B cell (primary cell): ENCODE measurements around the gene IKZF2. TPM values are rescaled to one million over a fixed set of nuclear protein-coding genes. Genes with fewer than 3 reads are reported as not detected.

Experiments used
- ATAC-seq: fragments of 200-7000 bp; cut with Tn5 transposase; one replicate; pipeline ENCODE4 v1.10.0; 2021; ENCODE audit warnings: low read depth, mild to moderate bottlenecking, moderate number of reproducible peaks, moderate library complexity
- CTCF ChIA-PET: fragments of 350-600 bp; sonication (Branson Sonifier 250); formaldehyde crosslinking; loops from one replicate; lab custom pipeline; 2021; ENCODE audit warnings: antibody characterized with exemption, inconsistent platforms; lab: Charles Lee
- POLR2A ChIA-PET: fragments of 350-600 bp; sonication (Branson Sonifier 250); formaldehyde crosslinking; loops from one replicate; lab custom pipeline; 2021; ENCODE audit warnings: antibody characterized with exemption; lab: Charles Lee
- DNase-seq: peaks from one replicate; pipeline ENCODE4 v3.0.0; 2013
- H2AFZ ChIP-seq: 2 replicates; pipeline ENCODE4 v1.6.1; 2012; ENCODE audit warnings: mild to moderate bottlenecking, low read depth, low read length; ENCODE audit not compliant: insufficient read depth, poor library complexity, severe bottlenecking
- H3K27ac ChIP-seq, 2 donors: 1 replicate in 1 of 2; 2 replicates in 1 of 2; pipeline ENCODE4 v1.5.1; 2012 to 2013; ENCODE audit warnings: low read length in 2 of 2, mild to moderate bottlenecking in 2 of 2, moderate library complexity in 1 of 2
- H3K27me3 ChIP-seq, 4 experiments: fragments of 200-600 bp in 1 of 4; sonication (generic) in 1 of 4; replicated peaks in 1 of 4; 1 replicate in 2 of 4; 2 replicates in 2 of 4; pipeline versions ENCODE4 v1.6.1 to v1.7.0; 2013 to 2016; ENCODE audit warnings: low read length in 3 of 4, mild to moderate bottlenecking in 2 of 4, mixed read lengths in 1 of 4, moderate library complexity in 1 of 4; ENCODE audit not compliant: insufficient read depth in 4 of 4, control insufficient read depth in 3 of 4; ENCODE audit errors: control extremely low read depth in 1 of 4
- H3K36me3 ChIP-seq, 2 experiments: replicated peaks in 1 of 2; 1 replicate in 1 of 2; 2 replicates in 1 of 2; pipeline versions ENCODE4 v1.6.1 to v1.7.1; 2013; ENCODE audit warnings: low read length in 1 of 2; ENCODE audit not compliant: insufficient read depth in 2 of 2, control insufficient read depth in 1 of 2; ENCODE audit errors: control extremely low read depth in 1 of 2, extremely low read depth in 1 of 2
- H3K4me1 ChIP-seq, 2 donors: fragments of 200-600 bp in 1 of 2; sonication (generic) in 1 of 2; 1 replicate in 1 of 2; 2 replicates in 1 of 2; pipeline versions ENCODE4 v1.5.1 to v1.6.1; 2013 to 2017; ENCODE audit warnings: low read length in 2 of 2; ENCODE audit not compliant: control insufficient read depth in 2 of 2, insufficient read depth in 2 of 2
- H3K4me2 ChIP-seq: replicated peaks from 2 replicates; pipeline ENCODE3; 2012; ENCODE audit warnings: mild to moderate bottlenecking, low read depth, low read length; ENCODE audit not compliant: poor library complexity, severe bottlenecking
- H3K4me3 ChIP-seq, 5 experiments: fragments of 200-600 bp in 1 of 5; sonication (generic) in 1 of 5; 1 replicate in 3 of 5; 2 replicates in 2 of 5; pipeline versions ENCODE4 v1.5.1 to v1.7.0; 2011 to 2016; ENCODE audit warnings: low read length in 4 of 5, mild to moderate bottlenecking in 4 of 5, low read depth in 2 of 5, control low read depth in 1 of 5, moderate library complexity in 1 of 5; ENCODE audit not compliant: insufficient read depth in 1 of 5; ENCODE audit errors: control extremely low read depth in 1 of 5, extremely low read depth in 1 of 5
- H3K79me2 ChIP-seq: fragments of 200-600 bp; sonication (generic); one replicate; pipeline ENCODE4 v1.6.0; 2016; ENCODE audit warnings: low read length; ENCODE audit not compliant: control insufficient read depth, insufficient read depth
- H3K9ac ChIP-seq: fragments of 200-600 bp; sonication (generic); 2 replicates; pipeline ENCODE4 v1.6.1; 2017; ENCODE audit warnings: mild to moderate bottlenecking, low read length, moderate library complexity
- H3K9me3 ChIP-seq, 3 donors: one replicate each; pipeline versions ENCODE4 v1.6.1 to v1.7.1; 2013; ENCODE audit warnings: low read length in 2 of 3; ENCODE audit not compliant: control insufficient read depth in 2 of 3, insufficient read depth in 1 of 3; ENCODE audit errors: control extremely low read depth in 1 of 3
- H4K20me1 ChIP-seq: 2 replicates; pipeline ENCODE4 v1.6.0; 2012; ENCODE audit warnings: mild to moderate bottlenecking, low read length; ENCODE audit not compliant: insufficient read depth, control insufficient read depth, poor library complexity, severe bottlenecking
- H3K27ac Mint-ChIP-seq: one replicate; pipeline ENCODE4 v1.8.0; 2021; ENCODE audit warnings: mixed read lengths
- H3K27me3 Mint-ChIP-seq: one replicate; pipeline ENCODE4 v1.8.0; 2021; ENCODE audit warnings: mixed read lengths
- H3K4me1 Mint-ChIP-seq: one replicate; pipeline ENCODE4 v1.8.0; 2021; ENCODE audit warnings: mixed read lengths
- H3K4me3 Mint-ChIP-seq: one replicate; pipeline ENCODE4 v1.8.0; 2021; ENCODE audit warnings: mixed read lengths
- H3K9me3 Mint-ChIP-seq: one replicate; pipeline ENCODE4 v1.8.0; 2022; ENCODE audit warnings: mixed read lengths; ENCODE audit not compliant: insufficient read depth
- CTCF ChIP-seq: fragments of 200-600 bp; IDR thresholded peaks from one replicate; pipeline ENCODE4 v1.8.0; 2022; ENCODE audit warnings: antibody characterized with exemption, mild to moderate bottlenecking
- EZH2 ChIP-seq: IDR thresholded peaks from 2 replicates; pipeline ENCODE4 v1.6.1; 2012; ENCODE audit warnings: borderline replicate concordance, low read depth, mild to moderate bottlenecking, moderate library complexity, low read length; ENCODE audit not compliant: insufficient read depth, poor library complexity, severe bottlenecking
- WGBS: methylation state at CpG from one replicate; pipeline ENCODE4 v1.1.5; 2013; ENCODE audit warnings: missing lambda C conversion rate; ENCODE audit not compliant: insufficient coverage; 5-methylcytosine and 5-hydroxymethylcytosine counted together
- intact Hi-C: fragments of 100-400 bp; cut with micrococcal nuclease; formaldehyde crosslinking; loops from one replicate; pipeline ENCODE4 v1.10.0; 2022
- polyA plus RNA-seq: library from polyadenylated mRNA; depleted of rRNA; stranded (reverse); fragments of >200 nt; gene quantifications from 2 replicates; pipeline ENCODE4 v1.2.3, GENCODE V29; 2012
- total RNA-seq, 2 donors: library from RNA; stranded (reverse); fragments of 120-200 nt in 1 of 2; gene quantifications; 1 replicate in 1 of 2; 2 replicates in 1 of 2; pipeline versions ENCODE4 v1.2.3 to v1.2.4, GENCODE V29; 2013 to 2022

The IKZF2 gene
- total and polyA plus RNA-seq, 2 donors (not counting 1 experiment from before 2014, with no cell fraction given) = 2.5 to 49.3 TPM

- Mint-ChIP-seq H3K4me3 (no peak overlapping the region), H3K27me3 (no peaks in the 10 kb centered on the region), H3K9me3 (no peaks in the 10 kb centered on the region), H3K27ac (peak overlapping the region; percentile 34), H3K4me1 (peaks cover 18% of the 10 kb centered on the region)
- Histone ChIP-seq H3K27ac (no peak overlapping the region), H4K20me1 (no peaks in the 10 kb centered on the region), H3K9me3 (peaks cover 0 to 7% (median 0%) of the 10 kb centered on the region in 3 donors), H3K4me3 (no peak overlapping the region), H2AFZ (peak overlapping the region; percentile 4), H3K4me2 (no peak overlapping the region), H3K4me1 (peaks cover 7% of the 10 kb centered on the region in 2 donors), H3K27me3 (no peaks in the 10 kb centered on the region), H3K79me2 (no peaks in the 10 kb centered on the region), H3K36me3 (no peaks in the 10 kb centered on the region), H3K9ac (no peak overlapping the region)
- intact Hi-C loops = no loop called here
- CTCF ChIA-PET = interaction anchor here (0.9 to 1.6 kb wide), 3 partner anchors 9 to 19 kb away, joined by 3 to 5 read pairs (median 3); no protein-coding TSS in a partner anchor
- ATAC-seq (no peak), DNase-seq (no peak)
- 100% methylated on average over 1 of the region's 1 CpG for WGBS
- TF ChIP-seq EZH2 (no peak), CTCF (no peak)
- POLR2A ChIA-PET = no interaction called here
These were observed 21.2 kb upstream of the IKZF2 start for GRCh38 chr2:213172641-213173040.

- H3K4me3 Mint-ChIP-seq = no peak overlapping the region
- ATAC-seq (no peak), DNase-seq (no peak)
- H3K27ac Mint-ChIP-seq = peak overlapping the region; percentile 53
- Histone ChIP-seq H3K9ac (no peak overlapping the region), H3K4me2 (peak overlapping the region; percentile 11), H3K27me3 (no peaks in the 10 kb centered on the region), H3K4me3 (no peak overlapping the region), H3K27ac (no peak overlapping the region), H3K79me2 (no peaks in the 10 kb centered on the region), H2AFZ (no peak overlapping the region), H3K9me3 (peaks cover 0 to 7% (median 0%) of the 10 kb centered on the region in 3 donors), H4K20me1 (no peaks in the 10 kb centered on the region), H3K36me3 (no peaks in the 10 kb centered on the region), H3K4me1 (peaks cover 10 to 17% of the 10 kb centered on the region in 2 donors)
- no peaks in the 10 kb centered on the region for H3K27me3 Mint-ChIP-seq
- no peak for TF ChIP-seq EZH2
- TF ChIP-seq CTCF = no peak
- H3K4me1 Mint-ChIP-seq = peaks cover 25% of the 10 kb centered on the region
- WGBS = 40% methylated on average over 3 of the region's 4 CpGs
- ChIA-PET CTCF (interaction anchor here (1.3 to 1.6 kb wide), 2 partner anchors 15 to 18 kb away, joined by 5 read pairs; no protein-coding TSS in a partner anchor), POLR2A (no interaction called here)
- intact Hi-C loops = no loop called here
- H3K9me3 Mint-ChIP-seq = no peaks in the 10 kb centered on the region
These were observed 19.7 kb upstream of the IKZF2 start for GRCh38 chr2:213171147-213171546.
